Measurements from ENCODE around the gene CDYL2.

CDYL2 gene

DNA sequence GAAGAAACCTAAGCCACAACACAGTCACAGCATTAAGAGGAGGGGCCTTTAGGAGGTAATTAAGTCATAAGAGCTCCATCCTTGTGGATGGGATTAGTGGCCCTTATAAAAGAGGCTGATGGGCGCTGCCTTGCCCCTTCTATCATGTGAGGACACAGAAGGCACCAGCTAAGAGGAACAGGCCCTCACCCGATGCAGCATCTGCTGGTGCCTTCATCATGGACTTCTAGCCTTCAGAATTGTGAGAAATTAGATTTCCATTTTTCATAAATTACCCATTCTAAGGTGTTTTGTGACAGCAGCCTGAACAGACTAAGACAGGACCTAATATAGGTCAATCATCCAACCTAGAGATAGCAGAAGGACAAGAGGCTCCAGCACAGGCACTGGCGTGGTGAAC lies 120.8 kb downstream of the CDYL2 start:
- H3K27me3 ChIP-seq (ENCODE audit: low read depth, low read length), result no peaks in the 10 kb centered on the region
- H3K27ac ChIP-seq (ENCODE audit: low read length), result no peak overlapping the region
- no peaks in the 10 kb centered on the region for H3K4me1 ChIP-seq (ENCODE audit: control insufficient read depth in 1 of 2, insufficient read depth in 2 of 2, low read length in 2 of 2)
- no peak overlapping the region for H3K4me3 ChIP-seq (ENCODE audit: low read depth in 1 of 2, low read length in 2 of 2)
- no peaks in the 10 kb centered on the region for H3K9me3 ChIP-seq (ENCODE audit: control insufficient read depth in 1 of 2, low read length in 2 of 2)
- H3K36me3 ChIP-seq (ENCODE audit: control insufficient read depth in 1 of 2, insufficient read depth in 2 of 2, low read length in 2 of 2), result no peaks in the 10 kb centered on the region

DNA sequence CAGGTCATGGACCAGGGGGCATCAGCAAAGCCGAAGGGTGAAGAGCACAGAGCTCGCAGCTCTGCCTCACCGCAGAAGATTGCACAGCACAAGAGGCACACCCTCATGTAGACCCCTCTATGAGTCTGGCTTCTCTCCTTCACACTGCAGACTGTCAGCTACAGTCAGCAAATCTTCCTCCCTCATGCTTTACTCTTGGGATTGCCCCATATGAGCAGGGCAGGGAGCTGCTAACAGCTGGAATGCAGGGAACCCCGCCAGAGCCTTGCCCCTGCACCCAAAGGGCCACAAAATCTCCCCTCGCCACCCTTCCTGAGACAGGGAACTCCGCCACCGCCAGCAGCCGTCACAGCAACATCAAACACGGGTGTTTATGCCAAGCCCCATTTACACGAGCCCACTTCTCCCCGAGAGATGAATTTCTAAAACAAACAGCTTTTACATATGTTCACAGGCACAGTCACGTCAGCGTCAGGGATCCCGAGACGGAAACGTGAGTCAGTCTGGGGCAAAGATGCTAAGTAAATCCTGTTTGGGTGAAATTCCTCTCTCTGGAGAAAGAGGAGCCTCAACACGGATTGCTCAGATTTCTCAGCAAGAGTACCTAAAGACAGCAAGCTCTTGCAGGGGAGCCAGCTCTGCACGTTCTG lies 121.9 kb downstream of the CDYL2 start:
- H3K4me1 ChIP-seq (ENCODE audit: control insufficient read depth in 1 of 2, insufficient read depth in 2 of 2, low read length in 2 of 2), result no peaks in the 10 kb centered on the region
- H3K27ac ChIP-seq (ENCODE audit: low read length), result no peak overlapping the region
- H3K36me3 ChIP-seq (ENCODE audit: control insufficient read depth in 1 of 2, insufficient read depth in 2 of 2, low read length in 2 of 2), result no peaks in the 10 kb centered on the region
- H3K27me3 ChIP-seq (ENCODE audit: low read depth, low read length), result no peaks in the 10 kb centered on the region
- H3K4me3 ChIP-seq (ENCODE audit: low read depth in 1 of 2, low read length in 2 of 2), result no peak overlapping the region
- no peaks in the 10 kb centered on the region for H3K9me3 ChIP-seq (ENCODE audit: control insufficient read depth in 1 of 2, low read length in 2 of 2)

GRCh38 chr16:80681436-80681835 lies 123.0 kb downstream of the CDYL2 start:
- Histone ChIP-seq H3K4me1 (ENCODE audit: control insufficient read depth in 1 of 2, insufficient read depth in 2 of 2, low read length in 2 of 2) (no peaks in the 10 kb centered on the region), H3K4me3 (ENCODE audit: low read depth in 1 of 2, low read length in 2 of 2) (no peak overlapping the region), H3K27ac (ENCODE audit: low read length) (no peak overlapping the region), H3K36me3 (ENCODE audit: control insufficient read depth in 1 of 2, insufficient read depth in 2 of 2, low read length in 2 of 2) (no peaks in the 10 kb centered on the region), H3K27me3 (ENCODE audit: low read depth, low read length) (no peaks in the 10 kb centered on the region), H3K9me3 (ENCODE audit: control insufficient read depth in 1 of 2, low read length in 2 of 2) (no peaks in the 10 kb centered on the region)

- H3K27ac ChIP-seq (ENCODE audit: low read length), result no peak overlapping the region
- H3K4me3 ChIP-seq (ENCODE audit: low read depth in 1 of 2, low read length in 2 of 2), result no peak overlapping the region
- H3K9me3 ChIP-seq (ENCODE audit: control insufficient read depth in 1 of 2, low read length in 2 of 2), result no peaks in the 10 kb centered on the region
- H3K27me3 ChIP-seq (ENCODE audit: low read depth, low read length), result no peaks in the 10 kb centered on the region
- no peaks in the 10 kb centered on the region for H3K4me1 ChIP-seq (ENCODE audit: control insufficient read depth in 1 of 2, insufficient read depth in 2 of 2, low read length in 2 of 2)
- H3K36me3 ChIP-seq (ENCODE audit: control insufficient read depth in 1 of 2, insufficient read depth in 2 of 2, low read length in 2 of 2), result no peaks in the 10 kb centered on the region
Measured at GRCh38 chr16:80680839-80681238, 123.6 kb downstream of the CDYL2 start.

GRCh38 chr16:80680046-80680445 lies 124.4 kb downstream of the CDYL2 start:
- H3K27me3 ChIP-seq (ENCODE audit: low read depth, low read length), result no peaks in the 10 kb centered on the region
- H3K27ac ChIP-seq (ENCODE audit: low read length), result no peak overlapping the region
- H3K36me3 ChIP-seq (ENCODE audit: control insufficient read depth in 1 of 2, insufficient read depth in 2 of 2, low read length in 2 of 2), result no peaks in the 10 kb centered on the region
- no peak overlapping the region for H3K4me3 ChIP-seq (ENCODE audit: low read depth in 1 of 2, low read length in 2 of 2)
- H3K9me3 ChIP-seq (ENCODE audit: control insufficient read depth in 1 of 2, low read length in 2 of 2), result no peaks in the 10 kb centered on the region
- no peaks in the 10 kb centered on the region for H3K4me1 ChIP-seq (ENCODE audit: control insufficient read depth in 1 of 2, insufficient read depth in 2 of 2, low read length in 2 of 2)

GRCh38 chr16:80674884-80675283 lies 129.5 kb downstream of the CDYL2 start:
- H3K9me3 ChIP-seq (ENCODE audit: control insufficient read depth in 1 of 2, low read length in 2 of 2), result no peaks in the 10 kb centered on the region
- no peaks in the 10 kb centered on the region for H3K27me3 ChIP-seq (ENCODE audit: low read depth, low read length)
- no peak overlapping the region for H3K4me3 ChIP-seq (ENCODE audit: low read depth in 1 of 2, low read length in 2 of 2)

DNA sequence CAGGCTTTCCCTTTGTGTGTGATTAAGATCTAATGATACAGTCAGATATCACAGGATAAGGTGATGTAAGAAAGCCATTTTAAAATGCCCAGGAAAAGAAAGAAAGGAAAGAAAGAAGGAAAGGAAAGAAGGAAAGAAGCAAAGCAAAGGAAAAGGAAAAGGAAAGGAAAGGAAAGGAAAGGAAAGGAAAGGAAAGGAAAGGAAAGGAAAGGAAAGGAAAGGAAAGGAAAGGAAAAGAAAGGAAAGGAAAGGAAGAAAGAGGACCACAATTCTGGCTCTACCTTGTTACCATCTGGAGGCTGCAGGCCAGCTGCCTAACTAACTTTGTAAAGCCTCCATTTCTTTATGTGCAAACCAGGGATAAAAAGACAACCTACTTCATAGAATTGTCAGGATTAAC lies 132.0 kb downstream of the CDYL2 start:
- no peaks in the 10 kb centered on the region for H3K4me1 ChIP-seq (ENCODE audit: control insufficient read depth in 1 of 2, insufficient read depth in 2 of 2, low read length in 2 of 2)
- no peak overlapping the region for H3K4me3 ChIP-seq (ENCODE audit: low read depth in 1 of 2, low read length in 2 of 2)
- no peaks in the 10 kb centered on the region for H3K27me3 ChIP-seq (ENCODE audit: low read depth, low read length)
- H3K27ac ChIP-seq (ENCODE audit: low read length), result no peak overlapping the region
- H3K36me3 ChIP-seq (ENCODE audit: control insufficient read depth in 1 of 2, insufficient read depth in 2 of 2, low read length in 2 of 2), result no peaks in the 10 kb centered on the region
- no peaks in the 10 kb centered on the region for H3K9me3 ChIP-seq (ENCODE audit: control insufficient read depth in 1 of 2, low read length in 2 of 2)

More at GRCh38 chr16:80674884-80675283, 129.5 kb downstream of the CDYL2 start:
- H3K27ac ChIP-seq (ENCODE audit: low read length), result no peak overlapping the region
- H3K36me3 ChIP-seq (ENCODE audit: control insufficient read depth in 1 of 2, insufficient read depth in 2 of 2, low read length in 2 of 2), result no peaks in the 10 kb centered on the region
- H3K4me1 ChIP-seq (ENCODE audit: control insufficient read depth in 1 of 2, insufficient read depth in 2 of 2, low read length in 2 of 2), result no peaks in the 10 kb centered on the region

DNA sequence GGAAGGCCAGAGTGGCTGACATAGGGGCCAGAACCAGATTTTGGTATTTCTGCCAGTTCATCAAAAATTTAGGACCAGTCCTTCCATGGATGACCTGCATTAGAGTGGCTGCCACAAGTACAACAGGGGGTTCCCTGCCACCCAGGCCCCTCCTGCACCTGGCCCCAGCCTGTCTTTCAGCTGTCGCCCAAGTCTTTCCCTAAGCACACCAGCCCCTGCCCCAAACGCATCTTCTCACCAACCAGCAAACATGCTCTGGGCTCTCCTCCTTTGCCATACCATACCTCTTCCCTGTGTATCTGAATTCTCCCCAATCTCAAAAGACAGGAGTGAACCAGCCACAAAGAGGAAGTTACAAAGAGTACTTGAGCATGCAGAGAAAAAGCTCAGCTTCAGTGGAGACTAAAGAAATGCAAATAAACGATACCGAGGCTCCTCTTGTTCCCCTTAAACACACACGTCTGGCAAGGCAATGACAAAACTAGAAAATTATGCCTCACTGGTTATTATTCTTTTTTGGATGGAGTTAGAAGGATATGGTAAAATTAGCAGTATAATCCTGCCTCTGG lies 133.0 kb downstream of the CDYL2 start:
- Histone ChIP-seq H3K4me3 (ENCODE audit: low read depth in 1 of 2, low read length in 2 of 2) (no peak overlapping the region), H3K27ac (ENCODE audit: low read length) (no peak overlapping the region), H3K9me3 (ENCODE audit: control insufficient read depth in 1 of 2, low read length in 2 of 2) (no peaks in the 10 kb centered on the region)

GRCh38 chr16:80670170-80670865 lies 134.1 kb downstream of the CDYL2 start:
- H3K36me3 ChIP-seq (ENCODE audit: control insufficient read depth in 1 of 2, insufficient read depth in 2 of 2, low read length in 2 of 2), result no peaks in the 10 kb centered on the region
- no peaks in the 10 kb centered on the region for H3K4me1 ChIP-seq (ENCODE audit: control insufficient read depth in 1 of 2, insufficient read depth in 2 of 2, low read length in 2 of 2)
- no peak overlapping the region for H3K27ac ChIP-seq (ENCODE audit: low read length)
- no peaks in the 10 kb centered on the region for H3K9me3 ChIP-seq (ENCODE audit: control insufficient read depth in 1 of 2, low read length in 2 of 2)
- H3K4me3 ChIP-seq (ENCODE audit: low read depth in 1 of 2, low read length in 2 of 2), result no peak overlapping the region
- H3K27me3 ChIP-seq (ENCODE audit: low read depth, low read length), result no peaks in the 10 kb centered on the region

More for the DNA sequence above, 133.0 kb downstream of the CDYL2 start:
- Histone ChIP-seq H3K36me3 (ENCODE audit: control insufficient read depth in 1 of 2, insufficient read depth in 2 of 2, low read length in 2 of 2) (no peaks in the 10 kb centered on the region), H3K27me3 (ENCODE audit: low read depth, low read length) (no peaks in the 10 kb centered on the region), H3K4me1 (ENCODE audit: control insufficient read depth in 1 of 2, insufficient read depth in 2 of 2, low read length in 2 of 2) (no peaks in the 10 kb centered on the region)

DNA sequence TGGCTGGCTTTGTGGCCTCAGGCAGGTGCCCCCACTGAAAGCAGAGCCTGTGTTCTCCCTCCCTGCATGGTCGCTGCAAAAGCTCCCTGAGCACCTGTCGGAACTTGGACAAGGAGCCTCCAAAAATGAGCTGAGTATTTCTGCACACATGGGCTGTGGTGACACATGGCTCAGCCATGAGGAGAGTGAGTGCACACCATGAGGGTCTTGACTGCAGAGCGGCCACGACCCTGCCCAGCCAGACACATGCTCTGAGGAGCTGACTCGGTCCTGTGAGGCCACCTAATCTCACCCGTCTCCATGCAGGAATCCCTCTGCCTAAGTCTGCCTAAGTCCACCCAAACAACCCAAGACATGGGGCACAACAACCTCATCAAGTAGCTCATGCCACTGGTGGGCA lies 134.7 kb downstream of the CDYL2 start:
- Histone ChIP-seq H3K4me3 (ENCODE audit: low read depth in 1 of 2, low read length in 2 of 2) (no peak overlapping the region), H3K27me3 (ENCODE audit: low read depth, low read length) (no peaks in the 10 kb centered on the region), H3K4me1 (ENCODE audit: control insufficient read depth in 1 of 2, insufficient read depth in 2 of 2, low read length in 2 of 2) (no peaks in the 10 kb centered on the region), H3K36me3 (ENCODE audit: control insufficient read depth in 1 of 2, insufficient read depth in 2 of 2, low read length in 2 of 2) (no peaks in the 10 kb centered on the region), H3K27ac (ENCODE audit: low read length) (no peak overlapping the region), H3K9me3 (ENCODE audit: control insufficient read depth in 1 of 2, low read length in 2 of 2) (no peaks in the 10 kb centered on the region)

GRCh38 chr16:80667925-80668324 lies 136.5 kb downstream of the CDYL2 start:
- Histone ChIP-seq H3K4me1 (ENCODE audit: control insufficient read depth in 1 of 2, insufficient read depth in 2 of 2, low read length in 2 of 2) (no peaks in the 10 kb centered on the region), H3K9me3 (ENCODE audit: control insufficient read depth in 1 of 2, low read length in 2 of 2) (no peaks in the 10 kb centered on the region), H3K4me3 (ENCODE audit: low read depth in 1 of 2, low read length in 2 of 2) (no peak overlapping the region), H3K27ac (ENCODE audit: low read length) (no peak overlapping the region), H3K27me3 (ENCODE audit: low read depth, low read length) (no peaks in the 10 kb centered on the region), H3K36me3 (ENCODE audit: control insufficient read depth in 1 of 2, insufficient read depth in 2 of 2, low read length in 2 of 2) (no peaks in the 10 kb centered on the region)

- Histone ChIP-seq H3K36me3 (ENCODE audit: control insufficient read depth in 1 of 2, insufficient read depth in 2 of 2, low read length in 2 of 2) (no peaks in the 10 kb centered on the region), H3K4me3 (ENCODE audit: low read depth in 1 of 2, low read length in 2 of 2) (no peak overlapping the region), H3K27ac (ENCODE audit: low read length) (no peak overlapping the region), H3K4me1 (ENCODE audit: control insufficient read depth in 1 of 2, insufficient read depth in 2 of 2, low read length in 2 of 2) (no peaks in the 10 kb centered on the region), H3K27me3 (ENCODE audit: low read depth, low read length) (no peaks in the 10 kb centered on the region), H3K9me3 (ENCODE audit: control insufficient read depth in 1 of 2, low read length in 2 of 2) (no peaks in the 10 kb centered on the region)
Measured at GRCh38 chr16:80667251-80667560, 137.2 kb downstream of the CDYL2 start.
